ENCODE data around the gene BRSK2. TPM values are rescaled to one million over a fixed set of nuclear protein-coding genes. Genes with fewer than 3 reads are reported as not detected.
"Not testable (repeated sequence)": the region's sequence is repeated elsewhere in the genome, so short reads cannot be mapped to it uniquely, and the experiment has no call there.

Gene BRSK2
- total RNA-seq, 4 donors from 2014 or later, result 0.23 to 0.68 TPM; not detected in 2

- no peak for TF ChIP-seq POLR2A (IDR thresholded peaks at IDR 0.05)
- no peak for TF ChIP-seq CTCF (IDR thresholded peaks at IDR 0.05)
- no peak overlapping the region for H3K4me3 ChIP-seq (ENCODE audit: low read depth, poor library complexity, severe bottlenecking)
- WGBS, 2 donors, result 33 to 72% methylated on average over 7 to 8 of the region's 8 CpGs
- no peak for DNase-seq (ENCODE audit: low spot score in 2 of 2)
- intact Hi-C loops (cut with DNase I; ENCODE audit: low total_unique reads), result no loop called here
These were observed 17.9 kb downstream of the BRSK2 start for GRCh38 chr11:1407668-1408067.

- H3K4me3 ChIP-seq (ENCODE audit: low read depth, poor library complexity, severe bottlenecking), result no peak overlapping the region
- 42 to 84% methylated on average over 3 to 8 of the region's 9 CpGs for WGBS, 2 donors
- TF ChIP-seq POLR2A (IDR thresholded peaks at IDR 0.05), result no peak
- TF ChIP-seq CTCF (IDR thresholded peaks at IDR 0.05), result no peak
- DNase-seq (ENCODE audit: low spot score in 2 of 2), result no peak
- intact Hi-C loops (cut with DNase I; ENCODE audit: low total_unique reads), result no loop called here
These were observed 18.6 kb downstream of the BRSK2 start for GRCh38 chr11:1408346-1408745.

GRCh38 chr11:1409108-1409851, 19.5 kb downstream of the BRSK2 start:
- no peak overlapping the region for H3K4me3 ChIP-seq (ENCODE audit: low read depth, poor library complexity, severe bottlenecking)
- WGBS, 2 donors, result 61 to 63% methylated on average over 28 to 29 of the region's 29 CpGs
- no peak for TF ChIP-seq CTCF (IDR thresholded peaks at IDR 0.05)
- no peak for DNase-seq (ENCODE audit: low spot score in 2 of 2)
- intact Hi-C loops (cut with DNase I; ENCODE audit: low total_unique reads), result no loop called here

GRCh38 chr11:1409852-1410125, 20.1 kb downstream of the BRSK2 start:
- 86 to 96% methylated on average over 16 to 17 of the region's 29 CpGs for WGBS, 2 donors
- DNase-seq (ENCODE audit: low spot score in 2 of 2); intact Hi-C loops (cut with DNase I; ENCODE audit: low total_unique reads); H3K4me3 ChIP-seq (ENCODE audit: low read depth, poor library complexity, severe bottlenecking): not testable (repeated sequence)

GRCh38 chr11:1410366-1411291, 20.9 kb downstream of the BRSK2 start:
- 73% methylated on average over 12 to 22 of the region's 35 CpGs for WGBS, 2 donors
- DNase-seq (ENCODE audit: low spot score in 2 of 2), result no peak

More at GRCh38 chr11:1410366-1411291, 20.9 kb downstream of the BRSK2 start:
- no peak overlapping the region for H3K4me3 ChIP-seq (ENCODE audit: low read depth, poor library complexity, severe bottlenecking)
- TF ChIP-seq POLR2A (IDR thresholded peaks at IDR 0.05), result no peak
- TF ChIP-seq CTCF (IDR thresholded peaks at IDR 0.05), result no peak
- intact Hi-C loops (cut with DNase I; ENCODE audit: low total_unique reads), result no loop called here
